Activated T-helper 1 cell treated with anti-CD3 and anti-CD28 coated beads, Interleukin-12 subunit alpha, Interleukin-12 subunit beta, Interleukin-2, Interleukin-4 antibody, amounts not matched to agents 30 ng/mL and 10 ng/mL and 1 ng/mL, durations not matched to agents 14 hours and 24 hours and 36 hours (primary cell): ENCODE data around the gene CNR2. TPM values are rescaled to one million over a fixed set of nuclear protein-coding genes. Genes with fewer than 3 reads are reported as not detected.
"Not testable (repeated sequence)": the region's sequence is repeated elsewhere in the genome, so short reads cannot be mapped to it uniquely, and the experiment has no call there.

Source experiments
- DNase-seq: peaks from one replicate; pipeline ENCODE4 v3.0.0; 2021; ENCODE audit warnings: low spot score
- H3K27ac Mint-ChIP-seq: one replicate; pipeline ENCODE4 v1.8.0; 2021; ENCODE audit warnings: mild to moderate bottlenecking, mixed read lengths
- H3K27me3 Mint-ChIP-seq: one replicate; pipeline ENCODE4 v1.8.0; 2022; ENCODE audit warnings: mild to moderate bottlenecking, moderate library complexity, mixed read lengths; ENCODE audit not compliant: insufficient read depth
- H3K36me3 Mint-ChIP-seq: one replicate; pipeline ENCODE4 v1.8.0; 2021; ENCODE audit warnings: low read depth, mixed read lengths
- H3K4me1 Mint-ChIP-seq: one replicate; pipeline ENCODE4 v1.8.0; 2021; ENCODE audit warnings: low read depth, mixed read lengths
- H3K4me3 Mint-ChIP-seq: one replicate; pipeline ENCODE4 v1.8.0; 2021; ENCODE audit warnings: mild to moderate bottlenecking, moderate library complexity, mixed read lengths
- H3K9me3 Mint-ChIP-seq: one replicate; pipeline ENCODE4 v1.8.0; 2021; ENCODE audit warnings: mixed read lengths
- intact Hi-C: fragments of 100-400 bp; cut with micrococcal nuclease; formaldehyde crosslinking; loops from one replicate; pipeline ENCODE4 v1.15.1; 2024
- total RNA-seq: library from RNA; stranded (reverse); gene quantifications from 2 replicates; pipeline ENCODE4 v1.2.3, GENCODE V29; 2022

CNR2 gene
- total RNA-seq, 1 donor from 2014 or later: not detected

DNA sequence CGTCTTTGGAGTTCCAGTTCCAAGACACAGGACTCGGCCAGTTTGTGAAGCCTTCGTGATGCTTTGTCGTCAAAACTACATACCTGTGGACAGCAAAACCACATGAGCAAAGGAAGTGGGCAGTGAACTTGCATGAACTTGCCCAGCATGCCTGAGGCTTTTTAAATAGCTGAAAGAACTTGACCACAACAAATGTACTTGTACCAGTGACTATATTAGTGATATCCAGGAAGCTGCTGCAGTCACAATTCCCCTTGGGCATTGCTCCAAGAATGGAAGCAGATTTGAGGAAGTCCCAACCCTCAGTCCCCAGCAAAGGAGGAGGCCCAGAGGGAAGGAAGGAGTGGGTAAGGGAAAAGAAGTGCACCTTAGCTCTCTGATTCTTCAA lies 47.6 kb downstream of the CNR2 start:
- no peaks in the 10 kb centered on the region for H3K36me3 Mint-ChIP-seq
- peaks cover 18% of the 10 kb centered on the region for H3K4me1 Mint-ChIP-seq
- H3K27ac Mint-ChIP-seq: no peak overlapping the region
- peak overlapping the region; percentile 15 for H3K4me3 Mint-ChIP-seq
- no peaks in the 10 kb centered on the region for H3K9me3 Mint-ChIP-seq
- intact Hi-C loops: no loop called here
- no peak for DNase-seq
- peaks cover 12% of the 10 kb centered on the region for H3K27me3 Mint-ChIP-seq

DNA sequence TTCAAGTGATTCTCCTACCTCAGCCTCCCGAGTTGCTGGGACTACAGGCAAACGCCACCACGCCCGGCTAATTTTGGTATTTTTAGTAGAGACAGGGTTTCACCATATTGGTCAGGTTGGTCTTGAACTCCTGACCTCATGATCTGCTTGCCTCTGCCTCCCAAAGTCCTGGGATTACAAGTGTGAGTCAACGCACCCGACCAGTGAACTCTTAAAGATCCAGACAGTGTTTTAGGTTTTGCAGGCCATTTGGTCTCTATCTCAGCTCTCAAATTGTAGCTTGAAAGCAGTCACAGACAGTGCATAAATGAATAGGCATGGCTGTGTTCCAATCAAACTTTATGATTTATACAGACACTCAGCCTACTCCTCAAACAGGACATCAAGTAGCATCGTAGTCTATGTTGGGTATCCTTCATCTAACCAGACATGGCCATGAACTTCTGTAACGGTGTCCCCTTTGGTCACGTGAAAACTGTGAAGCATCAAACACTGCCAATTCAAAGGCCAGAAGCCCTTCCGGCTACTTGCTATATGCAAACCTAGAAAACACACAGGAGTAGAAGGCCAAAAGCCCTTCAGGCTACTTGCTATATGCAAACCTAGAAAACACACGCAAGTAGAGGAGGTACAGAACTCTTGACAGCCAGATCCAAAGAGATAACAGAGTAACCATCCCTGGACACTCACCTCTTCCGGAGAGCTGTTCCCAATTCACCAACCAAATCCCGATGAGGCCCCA lies 48.2 kb downstream of the CNR2 start:
- Mint-ChIP-seq H3K4me1 (peaks cover 18% of the 10 kb centered on the region), H3K36me3 (no peaks in the 10 kb centered on the region), H3K9me3 (no peaks in the 10 kb centered on the region), H3K4me3 (no peak overlapping the region), H3K27ac (no peak overlapping the region), H3K27me3 (peaks cover 13% of the 10 kb centered on the region)
- intact Hi-C loops: no loop called here
- no peak for DNase-seq

DNA sequence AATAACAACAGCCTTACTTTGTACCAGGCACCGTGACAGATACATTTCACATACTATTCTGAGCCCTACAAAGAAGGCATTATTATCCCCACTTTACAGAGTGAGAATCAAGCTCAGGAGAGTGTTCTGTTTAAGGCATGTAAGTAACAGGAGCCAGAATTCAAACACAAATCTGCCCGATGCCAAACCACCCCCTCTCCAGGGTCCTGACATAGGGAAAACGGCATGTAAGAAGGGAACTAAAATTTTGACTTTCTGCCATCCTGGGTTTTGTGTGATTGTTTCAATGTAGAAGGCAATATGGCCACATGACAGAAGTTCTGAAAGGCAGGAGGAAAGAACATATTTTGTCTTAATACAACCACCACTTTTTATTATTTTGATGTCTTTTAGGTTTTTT lies 50.5 kb downstream of the CNR2 start:
- intact Hi-C loops: no loop called here
- H3K4me1 Mint-ChIP-seq: peaks cover 9% of the 10 kb centered on the region
- H3K36me3 Mint-ChIP-seq: no peaks in the 10 kb centered on the region
- H3K9me3 Mint-ChIP-seq: no peaks in the 10 kb centered on the region
- no peak overlapping the region for H3K27ac Mint-ChIP-seq
- H3K4me3 Mint-ChIP-seq: no peak overlapping the region
- peaks cover 5% of the 10 kb centered on the region for H3K27me3 Mint-ChIP-seq
- no peak for DNase-seq

DNA sequence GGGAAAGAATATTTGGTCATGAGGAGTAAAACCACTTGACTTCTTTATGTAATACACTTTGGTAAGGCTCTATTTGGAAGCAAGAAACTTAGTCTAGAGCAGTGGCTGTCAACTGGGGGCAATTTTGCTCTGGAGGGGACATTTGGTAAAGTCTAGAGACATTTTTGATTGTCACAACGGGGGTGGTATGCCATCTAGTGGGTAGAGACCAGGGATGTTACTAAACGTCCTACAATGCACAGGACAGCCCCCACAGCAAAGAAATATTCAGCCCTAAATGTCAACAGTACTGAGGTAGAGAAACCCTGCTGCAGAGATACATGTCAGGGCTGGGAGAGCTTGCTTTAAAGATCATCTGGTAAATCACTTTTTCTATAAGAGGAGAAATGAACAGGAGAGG lies 58.6 kb downstream of the CNR2 start:
- Mint-ChIP-seq H3K4me1 (no peaks in the 10 kb centered on the region), H3K36me3 (peaks cover 2% of the 10 kb centered on the region), H3K9me3 (no peaks in the 10 kb centered on the region), H3K4me3 (no peak overlapping the region), H3K27me3 (peaks cover 2% of the 10 kb centered on the region), H3K27ac (no peak overlapping the region)
- DNase-seq: no peak
- intact Hi-C loops: no loop called here

- H3K4me3 Mint-ChIP-seq, H3K4me1 Mint-ChIP-seq, DNase-seq, intact Hi-C loops, H3K27me3 Mint-ChIP-seq, H3K9me3 Mint-ChIP-seq, H3K27ac Mint-ChIP-seq, H3K36me3 Mint-ChIP-seq: not testable (repeated sequence)
These were observed 60.0 kb downstream of the CNR2 start for GRCh38 chr1:23853124-23853523.

- H3K27ac Mint-ChIP-seq, H3K36me3 Mint-ChIP-seq, DNase-seq, intact Hi-C loops, H3K9me3 Mint-ChIP-seq, H3K27me3 Mint-ChIP-seq, H3K4me3 Mint-ChIP-seq, H3K4me1 Mint-ChIP-seq: not testable (repeated sequence)
These were observed 61.8 kb downstream of the CNR2 start for GRCh38 chr1:23851406-23851805.

DNA sequence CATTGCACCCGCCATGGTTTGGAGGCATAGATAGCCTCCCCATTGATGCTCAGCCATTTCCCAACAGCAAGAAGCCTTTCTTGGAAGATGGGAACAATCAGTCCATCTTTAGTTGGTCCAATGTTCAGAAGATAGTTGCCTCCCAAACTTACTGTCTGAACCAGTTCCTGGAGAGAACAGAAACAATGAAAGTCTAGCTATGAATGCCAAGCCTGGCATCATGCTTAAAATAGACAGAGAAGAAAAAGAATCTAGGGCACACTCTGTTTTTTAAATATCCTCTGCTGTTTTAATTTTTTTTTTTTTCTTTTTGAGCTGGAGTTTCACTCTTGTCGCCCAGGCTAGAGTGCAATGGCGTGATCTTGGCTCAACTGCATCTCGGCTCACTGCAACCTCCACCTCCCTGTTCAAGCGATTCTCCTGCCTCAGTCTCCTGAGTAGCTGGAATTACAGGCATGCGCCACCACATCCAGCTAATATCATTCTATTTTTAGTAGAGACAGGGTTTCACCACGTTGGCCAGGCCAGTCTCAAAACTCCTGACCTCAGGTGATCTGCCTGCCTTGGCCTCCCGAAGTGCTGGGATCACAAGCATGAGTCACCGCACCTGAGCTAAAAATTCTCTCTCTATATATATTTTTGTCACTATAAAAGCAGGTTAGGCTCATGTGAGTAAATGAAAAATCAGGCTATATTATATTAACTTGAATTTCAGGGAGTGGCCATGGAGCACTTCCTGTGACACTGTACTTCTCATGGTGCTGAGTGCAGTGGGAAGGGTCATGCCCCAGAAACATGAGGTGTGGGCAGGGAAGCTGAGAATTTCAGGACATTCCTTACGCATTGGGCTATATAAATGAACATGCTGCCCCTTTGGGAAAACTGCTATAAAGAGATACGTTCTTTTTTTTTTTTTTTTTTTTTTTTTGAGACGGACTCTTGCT lies 64.2 kb downstream of the CNR2 start:
- Mint-ChIP-seq H3K27ac (no peak overlapping the region), H3K9me3 (peaks cover 8% of the 10 kb centered on the region), H3K4me1 (no peaks in the 10 kb centered on the region), H3K27me3 (peaks cover 2% of the 10 kb centered on the region), H3K4me3 (no peak overlapping the region), H3K36me3 (peaks cover 15% of the 10 kb centered on the region)
- intact Hi-C loops: no loop called here
- no peak for DNase-seq

DNA sequence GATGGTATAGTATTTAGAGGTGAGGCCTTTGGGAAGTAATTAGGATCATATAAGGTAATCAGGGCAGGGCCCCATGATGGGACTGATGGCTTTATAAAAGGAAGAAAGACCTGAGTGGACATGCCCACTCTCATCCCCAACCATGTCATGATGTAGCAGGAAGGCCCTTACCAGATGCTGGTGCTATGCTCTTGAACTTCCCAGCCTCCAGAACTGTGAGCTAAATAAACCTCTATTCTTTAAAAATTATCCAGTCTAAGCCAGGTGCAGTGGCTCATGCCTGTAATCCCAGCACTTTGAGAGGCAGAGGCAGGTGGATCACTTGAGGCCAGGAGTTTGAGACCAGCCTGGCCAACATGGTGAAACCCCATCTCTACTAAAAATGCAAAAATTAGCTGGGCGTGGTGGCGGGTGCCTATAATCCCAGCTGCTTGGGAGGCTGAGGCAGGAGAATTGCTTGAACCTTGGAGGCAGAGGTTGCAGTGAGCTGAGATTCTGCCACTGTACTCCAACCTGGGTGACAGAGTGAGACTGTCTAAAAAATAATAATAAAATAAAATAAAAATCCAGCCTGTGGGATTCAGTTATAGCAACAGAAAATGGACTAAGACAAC lies 65.6 kb downstream of the CNR2 start:
- H3K4me1 Mint-ChIP-seq: not testable (repeated sequence)

DNA sequence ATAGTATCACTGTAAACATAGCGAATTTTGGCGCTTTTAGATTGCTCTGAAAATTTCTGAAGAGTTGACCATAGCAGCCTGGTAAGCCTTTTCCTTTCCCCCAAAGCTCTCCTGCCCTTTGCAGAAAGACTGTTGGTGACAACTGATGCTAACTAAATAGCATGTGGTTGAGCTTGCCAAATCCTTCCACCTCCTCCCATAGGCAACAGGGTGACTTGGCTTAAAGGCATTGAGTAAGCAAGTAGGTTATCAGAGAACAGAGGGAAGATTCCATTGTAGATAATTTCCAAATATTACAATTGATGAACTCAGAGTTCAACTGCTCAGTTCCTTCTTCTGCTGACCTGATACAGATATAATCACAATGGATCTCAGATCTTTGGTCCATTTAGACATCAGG lies 68.0 kb downstream of the CNR2 start:
- Mint-ChIP-seq H3K9me3 (peaks cover 8% of the 10 kb centered on the region), H3K27ac (no peak overlapping the region), H3K36me3 (peaks cover 15% of the 10 kb centered on the region), H3K4me1 (no peaks in the 10 kb centered on the region), H3K27me3 (peaks cover 6% of the 10 kb centered on the region), H3K4me3 (no peak overlapping the region)
- DNase-seq: no peak
- intact Hi-C loops: no loop called here

More for the DNA sequence above, 65.6 kb downstream of the CNR2 start:
- intact Hi-C loops, H3K9me3 Mint-ChIP-seq, H3K27me3 Mint-ChIP-seq, H3K27ac Mint-ChIP-seq, H3K4me3 Mint-ChIP-seq, DNase-seq: not testable (repeated sequence)
- peaks cover 15% of the 10 kb centered on the region for H3K36me3 Mint-ChIP-seq

GRCh38 chr1:23843644-23844043 lies 69.5 kb downstream of the CNR2 start:
- no peak for DNase-seq
- Mint-ChIP-seq H3K27me3 (peaks cover 6% of the 10 kb centered on the region), H3K4me3 (no peak overlapping the region), H3K9me3 (peaks cover 8% of the 10 kb centered on the region), H3K4me1 (peaks cover 2% of the 10 kb centered on the region), H3K36me3 (peaks cover 15% of the 10 kb centered on the region), H3K27ac (no peak overlapping the region)
- intact Hi-C loops: no loop called here

DNA sequence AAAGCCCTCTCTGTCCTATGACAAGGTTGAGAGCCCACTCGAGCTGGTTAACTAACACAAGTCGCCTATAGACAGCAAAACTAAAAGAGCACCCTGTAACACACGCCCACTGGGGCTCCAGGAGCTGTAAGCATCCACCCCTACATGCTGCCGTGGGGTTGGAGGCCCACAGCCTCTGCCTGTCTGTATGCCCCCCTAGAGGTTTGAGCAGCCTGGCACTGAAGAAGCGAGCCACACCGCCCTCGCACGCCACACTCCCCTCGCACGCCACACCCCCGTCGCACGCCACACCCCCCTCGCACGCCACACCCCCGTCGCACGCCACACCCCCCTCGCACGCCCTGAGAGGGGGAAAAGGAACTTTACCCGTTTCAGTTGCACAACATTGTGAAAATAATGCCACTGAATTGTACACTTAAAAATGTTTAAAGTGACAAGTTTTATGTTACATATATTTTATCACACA lies 74.7 kb downstream of the CNR2 start:
- H3K4me3 Mint-ChIP-seq: peak overlapping the region; percentile 75
- peaks cover 10% of the 10 kb centered on the region for H3K27me3 Mint-ChIP-seq
- peaks cover 14% of the 10 kb centered on the region for H3K4me1 Mint-ChIP-seq
- H3K9me3 Mint-ChIP-seq: no peaks in the 10 kb centered on the region
- intact Hi-C loops: loop anchor here (1.0 kb wide), 3 partner anchors 13 to 78 kb away; partner anchors contain the start of genes FUCA1 and HMGCL
- H3K36me3 Mint-ChIP-seq: no peaks in the 10 kb centered on the region
- no peak overlapping the region for H3K27ac Mint-ChIP-seq
- peak; percentile 53 for DNase-seq

DNA sequence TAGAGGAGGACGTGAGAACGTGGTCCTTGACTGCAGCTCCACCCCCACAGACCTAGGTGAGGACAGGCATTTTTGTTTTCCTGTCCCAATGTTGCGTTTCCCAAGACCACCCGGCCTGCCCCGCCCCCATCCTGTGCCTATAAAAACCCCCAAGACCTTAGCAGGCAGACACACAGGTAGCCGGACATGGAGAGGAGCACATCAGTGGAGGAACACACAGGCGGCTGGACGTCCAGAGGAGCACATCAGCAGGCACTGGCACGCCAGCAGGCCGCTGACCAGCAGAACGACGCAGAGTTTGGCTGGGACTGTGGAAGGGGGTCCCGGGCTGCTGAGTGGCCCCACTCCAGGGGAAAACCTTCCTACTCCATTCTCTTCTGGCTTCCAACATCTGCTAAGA lies 75.3 kb downstream of the CNR2 start:
- H3K9me3 Mint-ChIP-seq: no peaks in the 10 kb centered on the region
- no peak for DNase-seq
- intact Hi-C loops: loop anchor here (1.0 kb wide), 3 partner anchors 13 to 78 kb away; partner anchors contain the start of genes FUCA1 and HMGCL
- peak overlapping the region; percentile 75 for H3K4me3 Mint-ChIP-seq
- H3K27me3 Mint-ChIP-seq: peaks cover 10% of the 10 kb centered on the region
- H3K4me1 Mint-ChIP-seq: peaks cover 14% of the 10 kb centered on the region
- H3K36me3 Mint-ChIP-seq: no peaks in the 10 kb centered on the region
- H3K27ac Mint-ChIP-seq: no peak overlapping the region

GRCh38 chr1:23836037-23836436 lies 77.1 kb downstream of the CNR2 start:
- H3K27ac Mint-ChIP-seq: no peak overlapping the region
- H3K36me3 Mint-ChIP-seq: no peaks in the 10 kb centered on the region
- no peak overlapping the region for H3K4me3 Mint-ChIP-seq
- DNase-seq: no peak
- H3K27me3 Mint-ChIP-seq: peaks cover 4% of the 10 kb centered on the region
- H3K9me3 Mint-ChIP-seq: no peaks in the 10 kb centered on the region
- intact Hi-C loops: no loop called here
- peaks cover 14% of the 10 kb centered on the region for H3K4me1 Mint-ChIP-seq
